HPDE6-E6E7 (cell line): ENCODE results near the gene SLC24A2.

Source experiments
- DNase-seq: peaks from one replicate; pipeline ENCODE4 v3.0.0; 2011; ENCODE audit warnings: missing footprints; ENCODE audit errors: extremely low spot score

Gene SLC24A2

GRCh38 chr9:19759066-19759465 lies 29.8 kb downstream of the SLC24A2 start:
- DNase-seq, result no peak

DNA sequence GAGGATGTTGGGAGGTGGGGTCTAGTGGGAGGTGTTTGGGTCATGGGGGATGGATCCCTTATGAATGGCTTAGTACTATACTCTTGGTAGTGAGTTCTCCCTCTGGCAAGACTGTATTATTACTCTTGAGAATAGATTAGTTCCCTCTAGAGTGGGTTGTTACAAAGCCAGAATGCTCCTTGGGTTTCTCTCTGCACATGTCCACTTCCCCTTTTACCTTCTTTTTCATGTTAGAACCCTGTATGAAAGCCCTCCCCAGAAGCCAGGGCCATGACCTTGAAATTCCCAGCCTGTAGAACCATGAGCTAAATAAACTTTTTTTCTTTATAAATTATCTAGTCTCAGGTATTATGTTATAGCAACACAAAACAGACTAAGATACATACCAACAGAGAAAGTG lies 31.1 kb downstream of the SLC24A2 start:
- no peak for DNase-seq

DNA sequence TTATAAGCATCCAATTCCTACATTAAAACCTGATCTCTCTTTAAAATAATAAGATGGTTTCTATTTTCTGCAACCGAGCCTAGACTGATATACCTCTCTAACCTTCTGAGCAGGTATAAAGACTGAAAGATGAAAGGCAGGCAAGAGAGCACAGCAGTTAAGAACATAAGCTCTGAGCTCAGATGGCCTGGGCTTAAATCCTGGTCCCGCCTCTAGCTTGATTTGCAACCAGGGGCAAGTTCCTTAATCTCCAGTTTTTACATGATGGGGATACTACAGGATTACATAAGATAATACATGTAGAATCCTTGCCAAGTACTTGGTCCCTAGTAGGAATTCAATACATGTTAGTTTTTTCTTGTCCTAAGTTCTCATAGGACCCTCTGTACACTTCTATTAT lies 33.9 kb downstream of the SLC24A2 start:
- DNase-seq, result no peak

DNA sequence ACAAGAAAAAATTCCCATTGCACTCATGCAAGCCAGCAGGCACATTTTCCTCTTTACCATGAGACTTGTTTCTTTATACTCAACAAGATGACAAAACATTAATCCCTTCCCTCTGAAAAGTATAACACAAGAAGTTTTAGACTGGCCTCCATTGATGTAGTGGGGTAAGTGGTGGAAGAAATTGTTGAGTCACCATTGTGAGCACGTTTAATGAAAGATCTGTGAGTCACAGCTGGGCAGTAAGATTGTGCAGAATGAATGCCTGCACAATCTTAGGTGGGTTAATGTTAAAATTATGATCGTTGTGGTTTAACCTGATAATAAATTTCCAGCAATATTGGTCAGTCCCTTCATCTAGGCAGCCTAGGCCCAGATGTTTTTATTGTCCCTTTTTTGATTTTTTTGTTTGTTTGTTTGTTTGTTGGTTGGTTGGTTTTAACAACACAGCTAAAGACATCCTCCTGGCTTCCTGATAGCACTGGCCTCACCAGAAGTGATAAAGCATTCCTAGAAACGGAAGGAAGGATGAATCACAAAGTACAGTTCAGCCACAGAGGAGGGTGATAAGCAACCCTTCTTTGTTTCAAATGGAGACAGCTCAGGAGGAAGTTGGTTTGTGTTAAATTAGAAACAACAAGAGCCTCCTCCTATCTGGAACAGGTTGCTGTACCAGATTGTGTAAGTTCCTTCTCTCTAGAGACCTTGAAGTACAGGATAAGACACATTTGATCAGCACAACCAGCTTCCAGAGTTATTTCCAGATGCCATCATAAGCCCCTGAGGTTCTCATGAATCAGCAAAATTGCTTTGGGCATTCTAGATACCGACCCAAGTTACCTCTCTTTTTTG lies 40.3 kb downstream of the SLC24A2 start:
- DNase-seq, result peak; percentile 49

DNA sequence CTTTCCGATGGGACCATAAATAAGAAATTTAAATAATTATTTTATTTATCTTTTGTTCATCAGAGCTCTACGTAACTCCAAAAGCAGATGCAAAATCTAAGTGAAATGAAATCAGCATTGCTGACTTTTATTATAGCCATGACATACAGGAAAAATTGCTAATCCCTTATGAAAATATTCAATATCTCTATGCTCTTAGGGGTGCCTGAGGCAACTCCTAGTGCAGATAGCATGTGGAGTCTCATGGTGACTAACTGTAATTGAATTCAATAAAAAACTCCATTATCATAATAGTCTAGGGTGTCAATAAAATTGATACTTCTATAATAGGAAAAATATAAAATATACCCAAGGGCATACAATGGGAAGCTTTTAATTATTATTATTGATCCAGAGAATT lies 42.6 kb downstream of the SLC24A2 start:
- DNase-seq, result no peak

DNA sequence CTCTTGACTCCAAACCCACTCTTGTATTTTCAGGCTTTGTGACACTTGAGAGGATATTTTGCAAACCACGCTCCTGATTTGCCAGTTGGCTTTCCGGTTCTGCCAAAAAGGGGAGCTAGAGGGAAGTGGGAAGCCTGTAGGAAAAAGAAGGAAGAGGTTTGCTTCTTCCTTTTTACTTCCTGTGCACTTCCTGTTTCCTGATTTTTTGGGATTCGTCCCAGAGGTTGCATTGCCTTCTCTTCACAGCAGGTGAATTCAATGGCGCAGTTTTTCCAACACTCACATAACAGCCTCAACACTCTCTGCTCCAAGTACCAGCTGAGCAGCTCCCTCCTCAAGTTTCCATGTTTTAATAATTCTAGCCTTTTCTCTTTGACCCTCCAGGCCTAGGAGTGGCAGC lies 47.7 kb downstream of the SLC24A2 start:
- DNase-seq, result no peak
